ENCODE data around the gene SBF2. TPM values are rescaled to one million over a fixed set of nuclear protein-coding genes. Genes with fewer than 3 reads are reported as not detected.

The SBF2 gene
- total and polyA plus RNA-seq, 5 donors, result 10.8 to 32.2 (median 22.3) TPM

GRCh38 chr11:9834291-9834690 lies 459.7 kb downstream of the SBF2 start:
- intact Hi-C loops (cut with DNase I), result no loop called here
- DNase-seq, result no peak

GRCh38 chr11:9831122-9831521 lies 462.9 kb downstream of the SBF2 start:
- no peaks in the 10 kb centered on the region for H3K4me1 ChIP-seq (ENCODE audit: control insufficient read depth, insufficient read depth, low read length)
- H3K27me3 ChIP-seq (ENCODE audit: control insufficient read depth, insufficient read depth), result no peaks in the 10 kb centered on the region
- H3K4me3 ChIP-seq (ENCODE audit: low read length), result no peak overlapping the region
- 96% methylated on average over 3 of the region's 3 CpGs for WGBS
- intact Hi-C loops (cut with DNase I), result no loop called here
- no peaks in the 10 kb centered on the region for H3K9me3 ChIP-seq (ENCODE audit: control insufficient read depth, low read length)
- DNase-seq (no peak), ATAC-seq (no peak)
- no peak overlapping the region for H3K27ac ChIP-seq (ENCODE audit: low read length)

More at GRCh38 chr11:9834291-9834690, 459.7 kb downstream of the SBF2 start:
- ATAC-seq, result no peak
- Histone ChIP-seq H3K4me1 (ENCODE audit: control insufficient read depth, insufficient read depth, low read length) (no peaks in the 10 kb centered on the region), H3K9me3 (ENCODE audit: control insufficient read depth, low read length) (no peaks in the 10 kb centered on the region), H3K4me3 (ENCODE audit: low read length) (no peak overlapping the region), H3K27ac (ENCODE audit: low read length) (no peak overlapping the region), H3K27me3 (ENCODE audit: control insufficient read depth, insufficient read depth) (no peaks in the 10 kb centered on the region)
- WGBS, result 98% methylated on average over 3 of the region's 3 CpGs

DNA sequence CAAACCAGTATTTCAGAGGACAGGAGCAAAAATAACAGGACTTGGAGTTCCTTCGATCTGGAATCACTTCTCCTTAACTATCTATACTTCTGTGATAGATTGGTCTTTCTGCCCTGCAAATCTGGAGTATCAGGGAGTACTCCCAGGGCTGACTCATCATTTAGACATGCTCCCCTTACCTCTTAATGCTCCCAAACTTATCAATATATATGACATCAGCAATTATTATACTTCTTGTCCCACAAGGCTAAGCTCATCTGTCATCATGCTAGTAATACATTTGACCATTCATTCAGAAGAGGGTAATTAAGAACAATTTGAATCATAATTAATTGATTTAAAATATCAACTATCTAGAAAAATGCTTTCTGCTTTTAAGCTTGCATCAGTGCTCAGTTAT lies 466.3 kb downstream of the SBF2 start:
- Histone ChIP-seq H3K27ac (ENCODE audit: low read length) (no peak overlapping the region), H3K4me1 (ENCODE audit: control insufficient read depth, insufficient read depth, low read length) (no peaks in the 10 kb centered on the region), H3K27me3 (ENCODE audit: control insufficient read depth, insufficient read depth) (no peaks in the 10 kb centered on the region), H3K4me3 (ENCODE audit: low read length) (no peak overlapping the region), H3K9me3 (ENCODE audit: control insufficient read depth, low read length) (no peaks in the 10 kb centered on the region)
- ATAC-seq, result no peak
- 49% methylated on average over 1 of the region's 1 CpG for WGBS
- intact Hi-C loops (cut with DNase I), result no loop called here
- no peak for DNase-seq

DNA sequence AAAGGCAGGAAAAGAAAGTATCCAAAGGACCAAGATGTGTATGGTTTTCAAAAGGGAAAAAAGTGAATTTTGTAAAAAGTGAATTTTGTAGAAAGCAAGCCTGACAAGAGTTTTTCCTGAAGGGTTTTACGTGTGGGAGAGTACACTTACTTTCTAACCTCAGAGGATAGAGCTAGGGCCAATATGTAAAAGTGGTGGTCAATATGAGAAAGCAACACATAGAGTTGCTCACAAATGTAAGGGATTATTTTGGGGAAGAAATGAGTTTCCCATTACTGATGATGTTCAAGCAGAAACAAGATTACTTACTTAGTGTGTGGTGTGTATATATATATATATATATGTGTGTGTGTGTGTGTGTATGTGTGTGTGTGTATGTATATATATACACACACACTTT lies 467.6 kb downstream of the SBF2 start:
- intact Hi-C loops (cut with DNase I), result no loop called here
- DNase-seq, result no peak
- Histone ChIP-seq H3K9me3 (ENCODE audit: control insufficient read depth, low read length) (no peaks in the 10 kb centered on the region), H3K27ac (ENCODE audit: low read length) (no peak overlapping the region), H3K4me1 (ENCODE audit: control insufficient read depth, insufficient read depth, low read length) (no peaks in the 10 kb centered on the region), H3K4me3 (ENCODE audit: low read length) (no peak overlapping the region), H3K27me3 (ENCODE audit: control insufficient read depth, insufficient read depth) (no peaks in the 10 kb centered on the region)
- 95% methylated on average over 1 of the region's 1 CpG for WGBS
- no peak for ATAC-seq

DNA sequence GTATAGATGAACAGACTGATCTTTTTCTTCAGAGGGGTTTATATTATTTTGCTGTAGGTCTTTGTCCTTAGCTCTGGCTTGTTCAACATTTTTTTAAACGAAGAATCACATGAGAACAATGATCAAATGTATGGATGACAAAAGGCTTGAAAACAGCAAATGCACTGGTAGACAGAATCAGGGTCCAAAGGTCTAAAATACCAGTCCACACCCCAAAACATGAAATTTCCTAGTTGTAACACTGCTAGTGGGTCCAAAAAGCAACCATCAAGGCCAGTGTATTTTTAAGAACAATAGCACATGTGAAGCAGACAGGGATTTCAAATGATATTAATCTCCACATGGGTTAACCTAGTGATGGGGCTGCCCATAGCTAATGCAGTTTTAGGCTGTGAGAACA lies 468.1 kb downstream of the SBF2 start:
- no peak for DNase-seq
- no peak for ATAC-seq
- 93% methylated on average over 1 of the region's 1 CpG for WGBS
- no peaks in the 10 kb centered on the region for H3K27me3 ChIP-seq (ENCODE audit: control insufficient read depth, insufficient read depth)
- no peaks in the 10 kb centered on the region for H3K4me1 ChIP-seq (ENCODE audit: control insufficient read depth, insufficient read depth, low read length)
- intact Hi-C loops (cut with DNase I), result no loop called here
- no peaks in the 10 kb centered on the region for H3K9me3 ChIP-seq (ENCODE audit: control insufficient read depth, low read length)
- no peak overlapping the region for H3K4me3 ChIP-seq (ENCODE audit: low read length)
- H3K27ac ChIP-seq (ENCODE audit: low read length), result no peak overlapping the region

DNA sequence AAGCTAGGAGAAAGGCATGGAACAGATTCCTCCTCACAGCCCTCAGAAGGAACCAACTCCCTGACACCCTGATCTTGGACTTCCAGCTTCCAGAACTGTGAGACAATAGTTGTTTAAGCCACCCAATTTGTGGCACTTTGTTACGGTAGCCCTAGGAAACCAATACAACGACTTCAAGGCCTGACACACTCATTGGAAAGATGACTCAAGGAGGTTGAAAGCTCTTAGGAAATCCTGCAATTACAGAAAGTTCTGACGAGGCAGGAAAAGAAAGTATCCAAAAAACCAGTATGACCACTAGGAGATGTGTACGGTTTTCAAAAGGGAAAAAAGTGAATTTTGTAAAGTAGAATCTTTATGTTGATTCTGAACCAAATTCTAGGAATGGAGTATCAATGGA lies 468.7 kb downstream of the SBF2 start:
- 83% methylated on average over 4 of the region's 4 CpGs for WGBS
- intact Hi-C loops (cut with DNase I), result no loop called here
- Histone ChIP-seq H3K27me3 (ENCODE audit: control insufficient read depth, insufficient read depth) (no peaks in the 10 kb centered on the region), H3K27ac (ENCODE audit: low read length) (no peak overlapping the region), H3K4me3 (ENCODE audit: low read length) (no peak overlapping the region), H3K4me1 (ENCODE audit: control insufficient read depth, insufficient read depth, low read length) (no peaks in the 10 kb centered on the region), H3K9me3 (ENCODE audit: control insufficient read depth, low read length) (no peaks in the 10 kb centered on the region)
- ATAC-seq (no peak), DNase-seq (no peak)

DNA sequence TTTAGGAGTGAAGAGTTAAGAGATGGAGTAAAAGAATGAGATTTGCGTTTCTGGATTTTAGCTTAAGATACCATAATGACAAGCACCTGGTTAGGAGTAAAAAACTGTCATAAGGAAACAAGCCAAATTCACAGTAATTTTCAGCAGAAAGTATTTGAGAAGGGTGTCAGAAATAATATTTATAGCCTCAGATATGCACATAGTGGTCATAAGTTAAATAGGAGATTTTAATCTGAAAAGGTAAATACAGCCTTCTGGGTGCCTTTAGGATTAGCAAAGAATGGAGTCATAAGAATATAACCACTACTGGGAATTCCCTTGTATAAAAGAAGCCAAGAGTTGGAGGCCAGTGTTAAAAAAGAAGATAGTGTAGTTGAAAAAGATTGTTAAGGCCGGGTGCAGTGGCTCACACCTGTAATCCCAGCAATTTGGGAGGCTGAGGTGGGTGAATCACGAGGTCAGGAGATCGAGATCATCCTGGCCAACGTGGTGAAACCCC lies 470.1 kb downstream of the SBF2 start:
- Histone ChIP-seq H3K27ac (ENCODE audit: low read length) (no peak overlapping the region), H3K4me3 (ENCODE audit: low read length) (no peak overlapping the region), H3K4me1 (ENCODE audit: control insufficient read depth, insufficient read depth, low read length) (no peaks in the 10 kb centered on the region), H3K9me3 (ENCODE audit: control insufficient read depth, low read length) (no peaks in the 10 kb centered on the region), H3K27me3 (ENCODE audit: control insufficient read depth, insufficient read depth) (no peaks in the 10 kb centered on the region)
- ATAC-seq, result no peak
- no peak for DNase-seq
- intact Hi-C loops (cut with DNase I), result no loop called here
- WGBS, result 83% methylated on average over 5 of the region's 5 CpGs

DNA sequence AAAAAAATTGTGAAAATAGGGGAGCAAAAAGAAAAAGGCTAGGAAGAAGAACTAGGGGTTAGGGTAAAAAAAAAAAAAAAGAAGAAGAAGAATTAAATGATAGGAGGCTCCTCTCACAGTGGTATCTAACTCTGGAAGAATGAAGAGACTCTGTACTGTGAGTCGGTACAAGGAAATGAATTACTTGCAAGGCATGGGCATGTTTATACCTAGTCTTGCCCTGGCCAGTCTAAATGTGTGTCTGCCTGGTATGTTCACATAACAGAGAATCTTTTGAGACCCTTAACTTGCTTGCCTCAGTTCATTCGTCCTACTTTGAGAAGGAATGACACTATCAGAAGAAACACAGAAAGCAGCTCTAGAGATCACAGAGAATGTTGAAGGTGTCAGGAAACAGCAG lies 470.6 kb downstream of the SBF2 start:
- H3K4me1 ChIP-seq (ENCODE audit: control insufficient read depth, insufficient read depth, low read length), result no peaks in the 10 kb centered on the region
- DNase-seq (no peak), ATAC-seq (no peak)
- H3K27ac ChIP-seq (ENCODE audit: low read length), result no peak overlapping the region
- intact Hi-C loops (cut with DNase I), result no loop called here
- H3K27me3 ChIP-seq (ENCODE audit: control insufficient read depth, insufficient read depth), result no peaks in the 10 kb centered on the region
- H3K9me3 ChIP-seq (ENCODE audit: control insufficient read depth, low read length), result no peaks in the 10 kb centered on the region
- H3K4me3 ChIP-seq (ENCODE audit: low read length), result no peak overlapping the region
- WGBS, result 73% methylated on average over 2 of the region's 2 CpGs

GRCh38 chr11:9821008-9821752 lies 472.8 kb downstream of the SBF2 start:
- Histone ChIP-seq H3K27ac (ENCODE audit: low read length) (no peak overlapping the region), H3K9me3 (ENCODE audit: control insufficient read depth, low read length) (no peaks in the 10 kb centered on the region), H3K4me1 (ENCODE audit: control insufficient read depth, insufficient read depth, low read length) (no peaks in the 10 kb centered on the region), H3K27me3 (ENCODE audit: control insufficient read depth, insufficient read depth) (no peaks in the 10 kb centered on the region), H3K4me3 (ENCODE audit: low read length) (no peak overlapping the region)
- ATAC-seq (no peak), DNase-seq (no peak)
- WGBS, result 79% methylated on average over 7 of the region's 7 CpGs
- intact Hi-C loops (cut with DNase I), result no loop called here

DNA sequence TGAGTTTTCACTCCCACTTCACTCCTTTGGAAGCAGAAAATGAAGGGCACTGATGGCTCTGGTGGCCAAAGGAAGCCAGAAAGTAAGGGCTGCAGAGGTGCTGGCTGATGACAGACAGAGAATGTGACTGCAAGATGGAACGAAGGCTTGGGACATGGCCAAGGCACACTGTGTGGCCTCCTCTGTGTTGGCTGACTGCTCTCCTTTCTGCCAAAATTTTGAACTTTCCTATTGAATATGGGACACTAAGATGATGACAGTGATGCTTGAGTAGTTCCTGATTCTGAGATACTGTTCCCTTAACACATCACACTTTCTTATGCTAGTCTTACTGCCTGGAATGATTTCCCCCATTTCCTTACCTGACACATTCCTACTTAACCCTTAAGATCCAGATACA lies 473.8 kb downstream of the SBF2 start:
- DNase-seq, result peak; percentile 40 to 81 (median 76)
- no peak overlapping the region for H3K4me3 ChIP-seq (ENCODE audit: low read length)
- peak; percentile 86 to 95 for ATAC-seq
- 31% methylated on average over 1 of the region's 1 CpG for whole genome bisulfite sequencing
- H3K27me3 ChIP-seq (ENCODE audit: control insufficient read depth, insufficient read depth), result no peaks in the 10 kb centered on the region
- no peaks in the 10 kb centered on the region for H3K4me1 ChIP-seq (ENCODE audit: control insufficient read depth, insufficient read depth, low read length)
- H3K9me3 ChIP-seq (ENCODE audit: control insufficient read depth, low read length), result no peaks in the 10 kb centered on the region
- intact Hi-C loops (cut with DNase I), result no loop called here
- H3K27ac ChIP-seq (ENCODE audit: low read length), result peak overlapping the region; percentile 8

DNA sequence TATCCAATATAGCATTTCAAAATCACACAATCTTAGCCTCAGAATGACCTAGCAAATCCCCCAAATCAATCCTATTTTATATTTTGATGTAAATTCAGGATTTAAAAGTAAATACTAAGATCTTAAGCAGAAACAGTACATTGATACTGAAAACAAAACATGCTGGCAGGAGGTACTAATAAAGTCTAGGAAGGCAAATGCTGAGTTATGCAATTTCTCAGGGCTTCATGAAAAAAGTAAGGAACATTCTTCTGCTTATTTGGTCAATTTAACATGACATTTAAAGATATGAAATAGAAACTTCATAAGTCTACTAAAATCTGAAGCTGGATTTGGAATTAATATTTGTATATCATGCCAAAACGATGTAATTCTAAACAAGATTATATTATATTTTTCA lies 476.8 kb downstream of the SBF2 start:
- intact Hi-C loops (cut with DNase I), result loop anchor here in 1 of 4 donors (10.0 kb wide), 1 partner anchor 52 kb away; no protein-coding TSS in a partner anchor
- Histone ChIP-seq H3K9me3 (ENCODE audit: control insufficient read depth, low read length) (no peaks in the 10 kb centered on the region), H3K4me3 (ENCODE audit: low read length) (no peak overlapping the region), H3K27ac (ENCODE audit: low read length) (no peak overlapping the region), H3K4me1 (ENCODE audit: control insufficient read depth, insufficient read depth, low read length) (no peaks in the 10 kb centered on the region), H3K27me3 (ENCODE audit: control insufficient read depth, insufficient read depth) (no peaks in the 10 kb centered on the region)
- DNase-seq (no peak), ATAC-seq (no peak)
- 80% methylated on average over 1 of the region's 1 CpG for WGBS

Data from right cardiac atrium (tissue), 5 donors.